ENCODE measurements around the gene ZFHX3. TPM values are rescaled to one million over a fixed set of nuclear protein-coding genes. Genes with fewer than 3 reads are reported as not detected.

Gene ZFHX3
- polyA plus RNA-seq, 1 donor (not counting 4 experiments of a cell fraction or from before 2014, with no cell fraction given) = 1.2 TPM

- dilution Hi-C loops (cut with MboI; ENCODE audit: extremely low pct_ligation_motif_present, low sequenced_read_pairs) = no loop called here
- no peaks in the 10 kb centered on the region for H3K36me3 ChIP-seq (ENCODE audit: control insufficient read depth in 2 of 2, extremely low read depth in 1 of 2, insufficient read depth in 2 of 2, low read length in 2 of 2)
- no peak overlapping the region for H3K27ac ChIP-seq (ENCODE audit: control insufficient read depth, insufficient read depth, low read length)
- no peak for FAIRE-seq
- no peaks in the 10 kb centered on the region for H3K9me3 ChIP-seq (ENCODE audit: control insufficient read depth, low read depth, low read length)
- DNase-seq (ENCODE audit: low read depth, low spot score) = no peak
- no peaks in the 10 kb centered on the region for H3K27me3 ChIP-seq (ENCODE audit: control insufficient read depth, extremely low read depth, insufficient read depth, low read length)
- no peak for TF ChIP-seq CTCF (optimal IDR thresholded peaks at IDR 0.05 in 1 of 3, IDR thresholded peaks at IDR 0.05 in 1 of 3, conservative IDR thresholded peaks at IDR 0.05 in 1 of 3; ENCODE audit: extremely low read depth in 1 of 3, insufficient read depth in 2 of 3, low read length in 3 of 3)
- TF ChIP-seq EZH2 (IDR thresholded peaks at IDR 0.05; ENCODE audit: low read length) = no peak
- H4K20me1 ChIP-seq (ENCODE audit: control insufficient read depth, extremely low read depth, insufficient read depth, low read length) = no peaks in the 10 kb centered on the region
- no peaks in the 10 kb centered on the region for H3K79me2 ChIP-seq (ENCODE audit: control insufficient read depth, insufficient read depth, low read length)
- peaks cover 35% of the 10 kb centered on the region for H3K4me1 ChIP-seq (ENCODE audit: control insufficient read depth, extremely low read depth, insufficient read depth, low read length)
- H3K4me3 ChIP-seq (ENCODE audit: control insufficient read depth in 2 of 3, extremely low read depth in 1 of 3, insufficient read depth in 2 of 3, low read depth in 1 of 3, low read length in 3 of 3) = no peak overlapping the region
- no peaks in the 10 kb centered on the region for H3K9me1 ChIP-seq (ENCODE audit: control insufficient read depth, extremely low read depth, insufficient read depth, low read length)
- H2AFZ ChIP-seq (ENCODE audit: control insufficient read depth, low read length) = no peak overlapping the region
- no peak overlapping the region for H3K9ac ChIP-seq (ENCODE audit: control insufficient read depth, extremely low read depth, insufficient read depth, low read length)
- H3K4me2 ChIP-seq (ENCODE audit: control insufficient read depth, extremely low read depth, insufficient read depth, low read depth, low read length) = no peak overlapping the region
Observed at GRCh38 chr16:72878301-72879269, 169.3 kb downstream of the ZFHX3 start.

- Histone ChIP-seq H3K9me1 (ENCODE audit: control insufficient read depth, extremely low read depth, insufficient read depth, low read length) (no peaks in the 10 kb centered on the region), H2AFZ (ENCODE audit: control insufficient read depth, low read length) (no peak overlapping the region), H4K20me1 (ENCODE audit: control insufficient read depth, extremely low read depth, insufficient read depth, low read length) (no peaks in the 10 kb centered on the region), H3K4me3 (ENCODE audit: control insufficient read depth in 2 of 3, extremely low read depth in 1 of 3, insufficient read depth in 2 of 3, low read depth in 1 of 3, low read length in 3 of 3) (no peak overlapping the region), H3K9me3 (ENCODE audit: control insufficient read depth, low read depth, low read length) (no peaks in the 10 kb centered on the region), H3K9ac (ENCODE audit: control insufficient read depth, extremely low read depth, insufficient read depth, low read length) (no peak overlapping the region), H3K4me2 (ENCODE audit: control insufficient read depth, extremely low read depth, insufficient read depth, low read depth, low read length) (peak overlapping the region; percentile 35), H3K27me3 (ENCODE audit: control insufficient read depth, extremely low read depth, insufficient read depth, low read length) (no peaks in the 10 kb centered on the region), H3K36me3 (ENCODE audit: control insufficient read depth in 2 of 2, extremely low read depth in 1 of 2, insufficient read depth in 2 of 2, low read length in 2 of 2) (no peaks in the 10 kb centered on the region), H3K27ac (ENCODE audit: control insufficient read depth, insufficient read depth, low read length) (peak overlapping the region; percentile 10), H3K4me1 (ENCODE audit: control insufficient read depth, extremely low read depth, insufficient read depth, low read length) (peaks cover 35% of the 10 kb centered on the region), H3K79me2 (ENCODE audit: control insufficient read depth, insufficient read depth, low read length) (no peaks in the 10 kb centered on the region)
- dilution Hi-C loops (cut with MboI; ENCODE audit: extremely low pct_ligation_motif_present, low sequenced_read_pairs) = no loop called here
- peak; percentile 63 for DNase-seq (ENCODE audit: low read depth, low spot score)
- FAIRE-seq = peak; percentile 85
- TF ChIP-seq EZH2 (IDR thresholded peaks at IDR 0.05; ENCODE audit: low read length) = no peak
- TF ChIP-seq CTCF (optimal IDR thresholded peaks at IDR 0.05 in 1 of 3, IDR thresholded peaks at IDR 0.05 in 1 of 3, conservative IDR thresholded peaks at IDR 0.05 in 1 of 3; ENCODE audit: extremely low read depth in 1 of 3, insufficient read depth in 2 of 3, low read length in 3 of 3) = no peak
Observed at GRCh38 chr16:72877374-72878028, 170.4 kb downstream of the ZFHX3 start.
